PC-3 (cell line): ENCODE results near the gene ADORA2A.

Experiments
- EZH2 ChIP-seq: fragments of 300-600 bp; sonication (generic); IDR thresholded peaks from one replicate; pipeline ENCODE4 v1.6.1; 2017; ENCODE audit warnings: antibody characterized with exemption, mild to moderate bottlenecking, low read length; ENCODE audit not compliant: unreplicated experiment
- EZH2phosphoT487 ChIP-seq: fragments of 300-600 bp; sonication (generic); IDR thresholded peaks from 2 replicates; pipeline ENCODE4 v1.6.1; 2018; ENCODE audit warnings: mild to moderate bottlenecking, antibody characterized with exemption, low read length, borderline replicate concordance
- TF ChIP-seq, protein P1 (sequence below): fragments of 300-600 bp; sonication (generic); conservative IDR thresholded peaks from 2 replicates; pipeline ENCODE4 v1.5.1; 2017; ENCODE audit warnings: antibody characterized with exemption, low read depth, mild to moderate bottlenecking, low read length

DNA sequence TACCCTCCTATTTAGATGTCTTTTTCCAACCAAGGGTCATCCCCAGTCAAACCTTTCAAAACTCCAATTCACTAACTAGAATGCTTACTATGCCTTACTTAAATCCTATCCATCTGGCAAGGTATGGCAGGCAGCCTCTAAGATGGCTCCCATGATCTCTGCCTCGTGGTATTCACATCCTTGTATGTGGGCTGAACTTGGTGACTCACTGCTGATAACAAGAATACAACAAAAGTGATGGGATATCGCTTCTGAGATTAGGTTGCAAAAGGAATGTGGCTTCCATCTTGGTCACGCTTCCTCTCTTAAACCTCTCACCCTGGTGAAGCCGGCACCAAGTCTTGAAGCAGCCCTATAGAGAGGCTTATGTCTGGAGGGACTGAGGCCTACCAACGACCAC is 38.2 kb downstream of the ADORA2A start:
- TF ChIP-seq, protein P1, sequence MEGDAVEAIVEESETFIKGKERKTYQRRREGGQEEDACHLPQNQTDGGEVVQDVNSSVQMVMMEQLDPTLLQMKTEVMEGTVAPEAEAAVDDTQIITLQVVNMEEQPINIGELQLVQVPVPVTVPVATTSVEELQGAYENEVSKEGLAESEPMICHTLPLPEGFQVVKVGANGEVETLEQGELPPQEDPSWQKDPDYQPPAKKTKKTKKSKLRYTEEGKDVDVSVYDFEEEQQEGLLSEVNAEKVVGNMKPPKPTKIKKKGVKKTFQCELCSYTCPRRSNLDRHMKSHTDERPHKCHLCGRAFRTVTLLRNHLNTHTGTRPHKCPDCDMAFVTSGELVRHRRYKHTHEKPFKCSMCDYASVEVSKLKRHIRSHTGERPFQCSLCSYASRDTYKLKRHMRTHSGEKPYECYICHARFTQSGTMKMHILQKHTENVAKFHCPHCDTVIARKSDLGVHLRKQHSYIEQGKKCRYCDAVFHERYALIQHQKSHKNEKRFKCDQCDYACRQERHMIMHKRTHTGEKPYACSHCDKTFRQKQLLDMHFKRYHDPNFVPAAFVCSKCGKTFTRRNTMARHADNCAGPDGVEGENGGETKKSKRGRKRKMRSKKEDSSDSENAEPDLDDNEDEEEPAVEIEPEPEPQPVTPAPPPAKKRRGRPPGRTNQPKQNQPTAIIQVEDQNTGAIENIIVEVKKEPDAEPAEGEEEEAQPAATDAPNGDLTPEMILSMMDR: no peak
- TF ChIP-seq EZH2 (no peak), EZH2phosphoT487 (no peak)
